Mesenchymal stem cell (in vitro differentiated cells and primary cell): ENCODE data around the gene GGT1. TPM values are rescaled to one million over a fixed set of nuclear protein-coding genes. Genes with fewer than 3 reads are reported as not detected.
"Not testable (repeated sequence)": the region's sequence is repeated elsewhere in the genome, so short reads cannot be mapped to it uniquely, and the experiment has no call there.

Experiments
- DNase-seq: peaks from one replicate; pipeline ENCODE4 v3.0.0-alpha.2; 2013
- H2AFZ ChIP-seq: one replicate; pipeline ENCODE4 v1.6.1; 2013; ENCODE audit warnings: low read depth, mild to moderate bottlenecking, control low read depth, inconsistent platforms, low read length, moderate library complexity
- H2AK5ac ChIP-seq: 2 replicates; pipeline ENCODE4 v1.6.1; 2013; ENCODE audit warnings: low read length, moderate library complexity, mild to moderate bottlenecking, inconsistent platforms; ENCODE audit not compliant: severe bottlenecking
- H2BK120ac ChIP-seq: one replicate; pipeline ENCODE4 v1.6.1; 2013; ENCODE audit warnings: low read depth, mild to moderate bottlenecking, inconsistent platforms, low read length, moderate library complexity
- H2BK12ac ChIP-seq, 2 experiments: one replicate each; pipeline ENCODE4 v1.6.1; 2013; ENCODE audit warnings: inconsistent platforms in 2 of 2, low read length in 2 of 2, mild to moderate bottlenecking in 2 of 2, moderate library complexity in 2 of 2, control low read depth in 1 of 2
- H2BK15ac ChIP-seq: one replicate; pipeline ENCODE4 v1.6.1; 2013; ENCODE audit warnings: mild to moderate bottlenecking, low read depth, inconsistent platforms; ENCODE audit not compliant: poor library complexity, severe bottlenecking
- H2BK5ac ChIP-seq: 2 replicates; pipeline ENCODE4 v1.6.1; 2013; ENCODE audit warnings: low read depth, mild to moderate bottlenecking, low read length, control low read depth, inconsistent platforms; ENCODE audit not compliant: poor library complexity, severe bottlenecking
- H3K14ac ChIP-seq, 2 experiments: one replicate each; pipeline ENCODE4 v1.6.1; 2013; ENCODE audit warnings: inconsistent platforms in 2 of 2, low read length in 2 of 2, control low read depth in 1 of 2, mild to moderate bottlenecking in 1 of 2, moderate library complexity in 1 of 2
- H3K18ac ChIP-seq, 2 experiments: one replicate each; pipeline ENCODE4 v1.6.1; 2013; ENCODE audit warnings: inconsistent platforms in 2 of 2, low read length in 2 of 2, control low read depth in 1 of 2, low read depth in 1 of 2, mild to moderate bottlenecking in 1 of 2
- H3K23ac ChIP-seq, 2 experiments: one replicate each; pipeline ENCODE4 v1.6.1; 2013; ENCODE audit warnings: inconsistent platforms in 2 of 2, low read length in 2 of 2, mild to moderate bottlenecking in 2 of 2, moderate library complexity in 2 of 2, control low read depth in 1 of 2
- H3K27ac ChIP-seq: 2 replicates; pipeline ENCODE4 v1.5.1; 2013; ENCODE audit warnings: mild to moderate bottlenecking, moderate library complexity, low read length, control low read depth, inconsistent platforms; ENCODE audit not compliant: poor library complexity, severe bottlenecking
- H3K27me3 ChIP-seq, 2 experiments: 2 replicates each; pipeline versions ENCODE4 v1.6.1 to v1.7.0; 2013; ENCODE audit warnings: low read length in 2 of 2, mild to moderate bottlenecking in 2 of 2, moderate library complexity in 2 of 2, control low read depth in 1 of 2, inconsistent platforms in 1 of 2; ENCODE audit not compliant: control insufficient read depth in 1 of 2, insufficient read depth in 1 of 2
- H3K36me3 ChIP-seq, 2 experiments: 2 replicates each; pipeline versions ENCODE4 v1.6.1 to v1.7.0; 2013; ENCODE audit warnings: low read length in 2 of 2, control low read depth in 1 of 2, inconsistent platforms in 1 of 2, low read depth in 1 of 2, mild to moderate bottlenecking in 1 of 2; ENCODE audit not compliant: insufficient read depth in 2 of 2, control insufficient read depth in 1 of 2
- H3K4ac ChIP-seq, 2 experiments: one replicate each; pipeline ENCODE4 v1.6.1; 2013; ENCODE audit warnings: inconsistent platforms in 2 of 2, low read length in 2 of 2, mild to moderate bottlenecking in 2 of 2, moderate library complexity in 2 of 2, control low read depth in 1 of 2, low read depth in 1 of 2
- H3K4me1 ChIP-seq: 2 replicates; pipeline ENCODE4 v1.6.1; 2013; ENCODE audit warnings: low read depth, low read length, control low read depth; ENCODE audit not compliant: control insufficient read depth, insufficient read depth
- H3K4me2 ChIP-seq: 2 replicates; pipeline ENCODE4 v1.6.1; 2013; ENCODE audit warnings: low read length, mild to moderate bottlenecking, inconsistent platforms; ENCODE audit not compliant: poor library complexity, severe bottlenecking
- H3K4me3 ChIP-seq, 2 experiments: 2 replicates each; pipeline versions ENCODE4 v1.5.1 to v1.7.0; 2013; ENCODE audit warnings: low read length in 2 of 2, mild to moderate bottlenecking in 2 of 2, control low read depth in 1 of 2, low read depth in 1 of 2; ENCODE audit not compliant: insufficient read depth in 1 of 2
- H3K79me1 ChIP-seq: replicated peaks from 2 replicates; pipeline ENCODE4 v1.6.1; 2013; ENCODE audit warnings: mild to moderate bottlenecking, control low read depth, low read length, inconsistent platforms; ENCODE audit not compliant: poor library complexity, severe bottlenecking
- H3K9ac ChIP-seq: 2 replicates; pipeline ENCODE4 v1.7.0; 2013; ENCODE audit warnings: mild to moderate bottlenecking, low read length, moderate library complexity
- H3K9me3 ChIP-seq: 2 replicates; pipeline ENCODE4 v1.7.0; 2013; ENCODE audit warnings: mild to moderate bottlenecking, low read length; ENCODE audit not compliant: control insufficient read depth
- H4K8ac ChIP-seq: one replicate; pipeline ENCODE4 v1.6.1; 2013; ENCODE audit warnings: inconsistent platforms, mild to moderate bottlenecking, low read length, moderate library complexity
- H4K91ac ChIP-seq: one replicate; pipeline ENCODE4 v1.6.1; 2013; ENCODE audit warnings: mild to moderate bottlenecking, low read length, inconsistent platforms
- WGBS: methylation state at CpG from one replicate; pipeline ENCODE4 v1.1.7; 2013; ENCODE audit warnings: mixed read lengths; 5-methylcytosine and 5-hydroxymethylcytosine counted together
- polyA plus RNA-seq, 2 experiments: library from polyadenylated mRNA; stranded (reverse); fragments of 200-250 nt; gene quantifications; one replicate each; pipeline ENCODE4 v1.2.3, GENCODE V29; 2013

The GGT1 gene
- polyA plus RNA-seq (2013, experiment 1 of 2), result 40.8 TPM
- 40.0 TPM for polyA plus RNA-seq (2013, experiment 2 of 2)

GRCh38 chr22:24602847-24603769 is at the start of gene GGT1:
Gene GGT1 (plus strand): TSS chr22:24603193. CDS start chr22:24611082, 7,889 bp downstream.
- H3K9ac ChIP-seq, H3K9me3 ChIP-seq, H3K14ac ChIP-seq, H3K27me3 ChIP-seq, H3K4me3 ChIP-seq, H2BK15ac ChIP-seq, H3K79me1 ChIP-seq, H3K23ac ChIP-seq, H2AFZ ChIP-seq, H3K36me3 ChIP-seq: not testable (repeated sequence)
- DNase-seq, result peak; percentile 14
- Histone ChIP-seq H4K91ac (peak within 1 kb of the TSS; percentile 61), H3K18ac (peak within 1 kb of the TSS; percentile 33 to 54), H3K4ac (peak within 1 kb of the TSS in 1 of 2 experiments; percentile 58), H2AK5ac (peak within 1 kb of the TSS; percentile 80), H4K8ac (peak within 1 kb of the TSS; percentile 28), H3K4me1 (peaks cover 53% of the 10 kb centered on the region), H2BK5ac (peak within 1 kb of the TSS; percentile 66), H2BK120ac (peak within 1 kb of the TSS; percentile 61), H2BK12ac (peak within 1 kb of the TSS in 1 of 2 experiments; percentile 82), H3K27ac (peak within 1 kb of the TSS; percentile 72), H3K4me2 (peak within 1 kb of the TSS; percentile 33)
- 48% methylated on average over 21 of the region's 22 CpGs for WGBS

DNA sequence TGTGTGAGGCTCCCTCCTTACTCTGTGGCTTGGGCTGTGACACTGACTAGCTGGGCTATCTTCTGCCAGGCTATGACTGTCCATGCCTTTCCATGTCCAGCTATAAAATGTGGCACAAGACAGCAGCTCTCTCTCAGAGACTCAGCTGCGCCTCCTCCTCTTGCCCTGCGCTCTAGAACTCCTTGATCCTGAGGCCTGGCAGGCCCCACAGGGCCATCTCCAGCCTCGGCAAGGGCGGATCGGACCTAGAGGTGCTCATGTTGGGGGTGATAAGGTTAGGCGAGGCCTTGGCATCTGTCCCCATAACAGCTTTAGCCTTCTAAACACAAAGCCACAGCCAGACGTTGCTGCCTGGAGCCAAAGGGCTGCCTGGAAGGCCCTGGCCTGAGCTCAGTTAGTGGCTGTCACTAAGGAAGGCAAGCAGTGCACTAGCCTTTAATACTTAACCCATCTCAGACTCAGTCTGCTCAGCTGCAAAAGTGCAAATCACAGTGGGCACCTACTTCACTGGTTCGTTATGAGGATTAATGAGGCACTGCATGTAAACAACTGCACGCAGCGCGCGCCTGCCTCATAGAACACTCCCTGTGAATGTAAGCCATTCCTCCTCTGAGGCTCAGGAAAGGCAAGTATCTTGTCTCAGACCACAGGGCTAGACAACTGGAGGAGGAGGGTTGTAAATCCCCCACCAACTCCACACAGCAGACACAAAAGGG is 49.2 kb upstream of the GGT1 start:
- Histone ChIP-seq H4K91ac (peak overlapping the region; percentile 20), H3K27me3 (no peaks in the 10 kb centered on the region), H3K9ac (peak overlapping the region; percentile 96), H2BK120ac (no peak overlapping the region), H4K8ac (no peak overlapping the region), H3K4ac (peak overlapping the region in 1 of 2 experiments; percentile 7), H3K4me3 (peak overlapping the region; percentile 84 to 87), H3K4me1 (peaks cover 26% of the 10 kb centered on the region), H2BK12ac (peak overlapping the region in 1 of 2 experiments; percentile 49), H3K9me3 (no peaks in the 10 kb centered on the region), H2AK5ac (no peak overlapping the region), H2BK15ac (no peak overlapping the region), H3K14ac (peak overlapping the region in 1 of 2 experiments; percentile 36), H3K4me2 (peak overlapping the region; percentile 67), H3K27ac (peak overlapping the region; percentile 64), H2AFZ (no peak overlapping the region), H3K23ac (peak overlapping the region in 1 of 2 experiments; percentile 83), H3K36me3 (peaks cover 29 to 43% of the 10 kb centered on the region in 2 experiments), H2BK5ac (no peak overlapping the region), H3K18ac (peak overlapping the region; percentile 62 to 80), H3K79me1 (peaks cover 25% of the 10 kb centered on the region)
- DNase-seq, result peak; percentile 63
- WGBS, result 66% methylated on average over 10 of the region's 12 CpGs

- Histone ChIP-seq H3K36me3 (peaks cover 27 to 44% of the 10 kb centered on the region in 2 experiments), H3K4me2 (peak within 1 kb of the TSS; percentile 95), H2BK5ac (peak within 1 kb of the TSS; percentile 49), H3K9ac (peak within 1 kb of the TSS; percentile 100), H3K27ac (peak within 1 kb of the TSS; percentile 86), H4K91ac (peak within 1 kb of the TSS; percentile 84), H3K4ac (peak within 1 kb of the TSS; percentile 54 to 96), H3K4me1 (peaks cover 27% of the 10 kb centered on the region), H4K8ac (peak within 1 kb of the TSS; percentile 99), H2BK15ac (peak within 1 kb of the TSS; percentile 97), H2AFZ (peak within 1 kb of the TSS; percentile 79), H3K4me3 (peak within 1 kb of the TSS; percentile 84 to 98), H2AK5ac (no peak within 1 kb of the TSS), H2BK12ac (peak within 1 kb of the TSS; percentile 65 to 74), H3K27me3 (no peaks in the 10 kb centered on the region), H3K23ac (peak within 1 kb of the TSS in 1 of 2 experiments; percentile 89), H3K9me3 (no peaks in the 10 kb centered on the region), H2BK120ac (peak within 1 kb of the TSS; percentile 80), H3K79me1 (peaks cover 19% of the 10 kb centered on the region), H3K14ac (peak within 1 kb of the TSS in 1 of 2 experiments; percentile 97), H3K18ac (peak within 1 kb of the TSS; percentile 81 to 98)
- peak; percentile 72 for DNase-seq
- WGBS, result under 1% methylated on average over 60 of the region's 64 CpGs
Observed at GRCh38 chr22:24554313-24555164, 48.5 kb upstream of the GGT1 start, which contains the start of gene GUCD1. Gene GUCD1 (minus strand): TSS chr22:24555138. CDS start chr22:24554991, 147 bp downstream.
